ENCODE results near the gene TRPT1. TPM values are rescaled to one million over a fixed set of nuclear protein-coding genes. Genes with fewer than 3 reads are reported as not detected.

The TRPT1 gene
- total RNA-seq, 1 experiment from 2014 or later = 26.3 TPM

DNA sequence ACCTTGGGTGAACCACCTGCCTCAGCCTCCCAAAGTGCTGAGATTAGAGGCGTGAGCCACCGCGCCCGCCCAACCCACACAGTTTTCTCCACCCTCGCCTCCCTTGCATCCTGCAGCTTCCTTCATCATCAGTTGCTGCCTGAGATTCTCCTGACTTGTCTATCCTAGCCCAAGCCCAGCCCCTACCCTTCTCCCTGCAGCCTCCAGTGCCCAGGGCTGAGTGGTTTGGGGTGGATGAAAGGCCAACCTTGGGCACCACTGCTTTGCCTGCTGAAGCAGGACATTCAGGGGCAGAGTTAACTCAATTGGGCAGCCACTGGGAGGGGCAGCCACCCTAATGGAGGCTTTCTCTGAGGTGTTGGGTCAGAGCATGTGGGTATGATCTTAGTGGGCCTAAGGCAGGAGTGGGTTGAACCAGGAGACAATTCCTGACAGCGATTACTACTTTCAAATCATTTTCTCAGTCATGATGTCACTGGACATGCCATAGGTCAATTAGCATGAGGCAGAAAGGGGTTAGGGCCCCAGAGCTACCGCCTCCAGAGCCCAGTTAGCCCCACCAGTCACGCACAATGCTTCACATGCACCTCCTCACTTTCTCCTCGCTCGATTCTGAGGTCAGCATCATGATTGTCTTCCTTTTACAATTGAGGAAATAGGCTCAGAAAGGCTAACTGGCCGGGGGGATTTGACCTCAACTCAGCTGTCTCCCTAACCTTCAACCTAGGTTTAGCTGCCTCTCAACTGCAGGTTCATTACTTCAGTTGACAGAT is 13.9 kb upstream of the TRPT1 start:
- H3K27me3 ChIP-seq = no peaks in the 10 kb centered on the region
- H3K4me3 ChIP-seq = peak overlapping the region; percentile 84
- H3K36me3 ChIP-seq = peaks cover 27% of the 10 kb centered on the region
- no peaks in the 10 kb centered on the region for H3K9me3 ChIP-seq
- no peak for DNase-seq

DNA sequence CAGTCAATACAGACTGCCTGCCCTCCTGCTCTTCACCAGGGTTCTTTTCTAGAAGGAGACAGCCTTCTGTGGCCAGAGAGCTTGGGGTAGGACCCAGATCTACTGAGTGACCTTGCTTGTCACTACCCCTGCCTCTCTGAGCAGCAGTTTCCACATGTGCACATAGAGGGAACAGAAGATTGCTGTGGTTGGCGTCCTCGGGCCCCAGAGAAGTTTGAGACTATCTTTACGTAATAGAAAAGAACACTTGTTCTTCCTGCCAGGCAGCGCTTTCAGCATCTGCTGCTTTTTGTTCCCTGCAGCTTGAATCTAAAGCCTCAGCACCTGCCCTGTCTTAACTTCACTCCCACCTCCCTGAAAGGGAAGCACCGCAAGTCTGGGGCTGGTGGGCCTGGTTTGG is 13.0 kb upstream of the TRPT1 start:
- DNase-seq = no peak
- no peak overlapping the region for H3K4me3 ChIP-seq
- no peaks in the 10 kb centered on the region for H3K9me3 ChIP-seq
- H3K27me3 ChIP-seq = no peaks in the 10 kb centered on the region
- H3K36me3 ChIP-seq = peaks cover 22% of the 10 kb centered on the region

DNA sequence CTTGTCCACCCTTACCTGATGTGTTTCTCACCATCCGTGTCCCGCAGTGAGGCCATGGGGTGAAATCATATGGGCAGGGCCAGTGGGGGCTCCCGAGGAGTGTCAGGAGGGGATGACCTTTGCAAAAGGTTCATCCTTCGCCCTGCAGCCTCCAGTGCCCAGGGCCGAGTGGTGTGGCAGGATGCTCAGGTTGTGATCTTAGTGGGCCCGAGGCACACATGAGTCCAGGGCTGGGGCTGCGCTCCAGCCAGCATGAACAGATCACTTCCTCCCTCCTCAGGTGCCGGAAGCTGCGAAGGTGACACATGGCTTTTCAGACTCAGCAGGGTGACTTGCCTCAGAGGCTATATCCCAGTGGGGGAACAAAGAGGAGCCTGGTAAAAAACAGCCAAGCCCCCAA is 12.1 kb upstream of the TRPT1 start:
- no peak for DNase-seq
- H3K4me3 ChIP-seq = no peak overlapping the region
- H3K27me3 ChIP-seq = no peaks in the 10 kb centered on the region
- peaks cover 12% of the 10 kb centered on the region for H3K36me3 ChIP-seq
- no peaks in the 10 kb centered on the region for H3K9me3 ChIP-seq

DNA sequence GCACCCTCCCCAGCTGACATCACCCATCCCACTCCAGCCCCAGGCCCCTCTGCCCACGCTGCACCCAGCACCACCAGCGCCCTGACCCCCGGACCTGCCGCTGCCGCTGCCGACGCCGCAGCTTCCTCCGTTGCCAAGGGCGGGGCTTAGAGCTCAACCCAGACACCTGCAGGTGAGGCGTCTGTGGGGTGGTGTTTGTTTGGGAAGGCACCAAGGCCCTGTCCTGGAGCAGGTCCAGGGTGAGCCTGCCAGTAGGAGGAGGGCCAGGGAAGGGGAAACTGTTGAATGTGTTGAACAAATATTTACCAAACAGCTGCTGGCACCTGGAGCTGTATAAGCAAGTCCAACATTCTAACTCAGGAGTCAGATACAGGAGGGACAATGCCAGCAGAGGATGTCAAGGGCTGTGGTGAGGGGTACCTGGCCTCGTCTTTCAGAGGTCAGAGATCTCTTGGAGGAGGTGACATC is 11.5 kb upstream of the TRPT1 start:
- H3K9me3 ChIP-seq = no peaks in the 10 kb centered on the region
- no peak for DNase-seq
- peaks cover 7% of the 10 kb centered on the region for H3K36me3 ChIP-seq
- H3K27me3 ChIP-seq = no peaks in the 10 kb centered on the region
- H3K4me3 ChIP-seq = no peak overlapping the region

DNA sequence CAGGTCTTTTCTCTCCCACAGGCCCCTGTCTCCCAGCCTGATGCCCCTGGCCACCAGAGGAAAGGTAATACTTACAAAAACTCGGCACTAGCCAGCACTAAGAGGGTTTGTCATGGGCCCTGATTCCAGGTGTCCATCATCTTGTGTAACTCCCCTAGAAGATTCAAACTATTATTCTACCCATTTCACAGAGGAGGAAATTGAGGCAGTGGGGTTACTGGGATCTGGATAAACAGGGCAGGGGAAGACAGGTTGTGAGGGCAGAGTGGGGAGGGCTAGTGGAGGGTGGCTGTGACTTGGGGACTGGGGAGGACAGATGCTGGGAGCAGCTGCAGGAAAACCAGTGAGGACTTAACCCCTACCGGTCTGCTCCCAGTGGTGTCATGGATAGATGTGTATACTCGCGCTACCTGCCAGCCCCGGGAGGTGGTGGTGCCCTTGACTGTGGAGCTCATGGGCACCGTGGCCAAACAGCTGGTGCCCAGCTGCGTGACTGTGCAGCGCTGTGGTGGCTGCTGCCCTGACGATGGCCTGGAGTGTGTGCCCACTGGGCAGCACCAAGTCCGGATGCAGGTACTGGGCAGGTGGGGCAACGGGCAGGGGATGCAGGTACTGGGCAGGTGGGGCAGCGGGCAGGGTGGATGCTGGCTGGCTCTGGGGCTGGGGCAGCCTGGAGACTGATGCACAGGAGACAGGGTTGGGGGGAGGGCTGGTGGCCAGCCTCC is 9.6 kb upstream of the TRPT1 start:
- H3K4me3 ChIP-seq = peak overlapping the region; percentile 54
- H3K27me3 ChIP-seq = no peaks in the 10 kb centered on the region
- H3K9me3 ChIP-seq = no peaks in the 10 kb centered on the region
- no peak for DNase-seq
- peaks cover 2% of the 10 kb centered on the region; the same call in 1 of the 2 replicates for H3K36me3 ChIP-seq

DNA sequence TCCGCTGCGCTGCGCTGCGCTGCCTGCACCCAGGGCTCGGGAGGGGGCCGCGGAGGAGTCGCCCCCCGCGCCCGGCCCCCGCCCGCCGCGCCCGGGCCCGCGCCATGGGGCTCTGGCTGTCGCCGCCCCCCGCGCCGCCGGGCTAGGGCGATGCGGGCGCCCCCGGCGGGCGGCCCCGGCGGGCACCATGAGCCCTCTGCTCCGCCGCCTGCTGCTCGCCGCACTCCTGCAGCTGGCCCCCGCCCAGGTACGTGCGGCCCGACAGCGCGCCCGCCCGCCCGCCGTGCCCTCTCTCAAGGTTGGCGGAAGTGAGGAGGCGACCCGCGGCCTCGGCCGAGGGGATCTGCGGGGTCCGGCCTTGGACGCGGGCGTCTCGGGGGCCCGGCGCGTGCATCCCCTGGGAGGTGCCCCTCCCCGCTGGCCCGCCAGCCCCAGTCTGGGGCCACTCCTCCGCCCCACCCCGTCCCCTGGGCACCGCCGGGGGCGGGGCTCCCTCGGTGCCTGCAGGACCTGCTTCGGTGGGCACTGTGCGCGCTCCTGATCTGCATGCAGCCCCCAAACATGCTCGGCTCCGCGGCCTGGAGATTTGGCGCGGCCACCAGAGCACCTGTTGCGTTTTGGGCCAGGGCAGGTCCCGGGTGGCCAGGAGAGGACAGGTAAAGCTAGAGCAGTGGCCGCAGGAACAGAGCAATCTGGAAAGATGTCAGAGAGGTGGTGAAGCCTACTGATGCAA is 8.8 kb upstream of the TRPT1 start:
- peak; percentile 62 for DNase-seq
- H3K36me3 ChIP-seq = peaks cover 2% of the 10 kb centered on the region; the same call in 1 of the 2 replicates
- peak overlapping the region; percentile 54 for H3K4me3 ChIP-seq
- H3K27me3 ChIP-seq = no peaks in the 10 kb centered on the region
- no peaks in the 10 kb centered on the region for H3K9me3 ChIP-seq

DNA sequence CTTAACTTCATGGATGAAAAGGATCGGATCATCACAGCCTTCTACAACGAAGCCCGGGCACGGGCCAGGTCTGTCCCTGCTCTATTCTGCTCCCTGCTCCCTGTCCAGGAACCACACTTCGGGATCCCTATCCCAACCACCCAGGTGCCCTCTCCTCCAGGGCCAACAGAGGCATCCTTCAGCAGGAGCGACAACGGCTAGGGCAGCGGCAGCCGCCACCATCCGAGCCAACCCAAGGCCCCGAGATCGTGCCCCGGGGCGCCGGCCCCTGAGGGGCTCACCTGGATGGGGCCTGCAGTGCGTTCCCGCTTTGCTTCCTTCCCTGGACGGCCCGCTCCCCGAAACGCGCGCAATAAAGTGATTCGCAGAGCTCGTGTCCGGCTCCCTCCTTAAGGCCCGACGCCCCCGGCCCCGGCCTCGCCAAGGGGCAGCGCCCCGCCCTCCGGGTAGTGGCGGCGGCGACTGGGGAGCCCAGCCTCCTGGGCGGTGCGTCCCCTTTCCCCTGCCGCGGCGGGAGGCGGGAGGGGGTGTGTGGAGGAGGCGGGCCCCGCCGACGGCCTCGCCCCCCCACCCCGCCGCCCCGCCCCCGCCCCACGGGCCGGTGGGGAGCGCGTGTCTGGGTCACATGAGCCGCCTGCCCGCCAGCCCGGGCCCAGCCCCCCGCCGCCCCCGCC is 8.1 kb upstream of the TRPT1 start, which contains the start of gene VEGFB:
VEGFB (plus strand) TSS at position 672 of the 674 bp plus-strand sequence. CDS start 250 bp downstream, outside the sequence.
- DNase-seq = peak; percentile 74
- Histone ChIP-seq H3K4me3 (peak within 1 kb of the TSS; percentile 54), H3K36me3 (peaks cover 4% of the 10 kb centered on the region; the same call in 1 of the 2 replicates), H3K27me3 (no peaks in the 10 kb centered on the region), H3K9me3 (no peaks in the 10 kb centered on the region)

DNA sequence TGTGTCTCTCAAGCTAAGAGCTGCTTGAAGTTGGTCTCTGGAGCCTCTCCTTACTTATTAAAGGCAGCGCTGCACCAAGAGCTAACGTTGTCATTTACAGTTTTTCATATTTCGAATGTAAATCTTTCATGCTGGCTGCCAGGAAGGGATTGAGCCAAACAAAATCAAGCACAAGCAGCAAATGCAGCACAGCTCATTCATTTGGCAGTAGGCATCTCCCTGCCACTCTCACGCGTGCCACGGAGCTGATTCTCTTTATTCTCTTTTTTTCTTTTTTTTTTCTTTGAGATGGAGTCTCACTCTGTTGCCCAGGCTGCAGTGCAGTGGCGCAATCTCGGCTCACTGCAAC is 7.0 kb upstream of the TRPT1 start:
- no peak for DNase-seq
- H3K9me3 ChIP-seq = no peaks in the 10 kb centered on the region
- no peak overlapping the region for H3K4me3 ChIP-seq
- peaks cover 3% of the 10 kb centered on the region; the same call in 1 of the 2 replicates for H3K36me3 ChIP-seq
- no peaks in the 10 kb centered on the region for H3K27me3 ChIP-seq

DNA sequence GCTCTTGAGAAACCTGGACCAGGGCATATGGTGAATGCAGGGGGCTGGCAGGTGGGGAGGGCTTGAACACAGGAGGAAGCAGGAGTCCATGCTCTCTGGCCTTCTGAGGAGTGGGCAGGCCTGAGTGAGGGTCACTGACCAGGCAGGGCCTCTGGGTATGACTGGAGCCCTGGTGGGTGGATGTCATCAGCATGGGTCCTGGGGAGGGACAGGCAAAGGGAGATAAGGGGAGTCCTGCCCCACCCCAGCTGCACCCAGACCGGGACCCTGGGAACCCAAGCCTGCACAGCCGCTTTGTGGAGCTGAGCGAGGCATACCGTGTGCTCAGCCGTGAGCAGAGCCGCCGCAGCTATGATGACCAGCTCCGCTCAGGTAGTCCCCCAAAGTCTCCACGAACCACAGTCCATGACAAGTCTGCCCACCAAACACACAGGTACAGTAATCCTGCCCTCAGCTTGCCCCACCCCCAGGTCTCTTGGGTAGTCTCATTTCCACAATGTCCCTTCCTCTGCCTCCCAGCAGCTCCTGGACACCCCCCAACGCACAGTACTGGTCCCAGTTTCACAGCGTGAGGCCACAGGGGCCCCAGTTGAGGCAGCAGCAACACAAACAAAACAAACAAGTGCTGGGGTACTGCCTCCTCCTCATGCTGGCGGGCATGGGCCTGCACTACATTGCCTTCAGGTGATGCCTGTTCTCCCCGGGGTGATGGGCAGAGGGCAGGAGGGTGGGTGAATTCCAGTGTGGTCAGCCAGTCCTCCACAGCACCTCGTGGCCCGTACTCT is 6.4 kb upstream of the TRPT1 start:
- H3K4me3 ChIP-seq = no peak overlapping the region
- no peak for DNase-seq
- no peaks in the 10 kb centered on the region for H3K9me3 ChIP-seq
- H3K27me3 ChIP-seq = no peaks in the 10 kb centered on the region
- peaks cover 3% of the 10 kb centered on the region; the same call in 1 of the 2 replicates for H3K36me3 ChIP-seq

DNA sequence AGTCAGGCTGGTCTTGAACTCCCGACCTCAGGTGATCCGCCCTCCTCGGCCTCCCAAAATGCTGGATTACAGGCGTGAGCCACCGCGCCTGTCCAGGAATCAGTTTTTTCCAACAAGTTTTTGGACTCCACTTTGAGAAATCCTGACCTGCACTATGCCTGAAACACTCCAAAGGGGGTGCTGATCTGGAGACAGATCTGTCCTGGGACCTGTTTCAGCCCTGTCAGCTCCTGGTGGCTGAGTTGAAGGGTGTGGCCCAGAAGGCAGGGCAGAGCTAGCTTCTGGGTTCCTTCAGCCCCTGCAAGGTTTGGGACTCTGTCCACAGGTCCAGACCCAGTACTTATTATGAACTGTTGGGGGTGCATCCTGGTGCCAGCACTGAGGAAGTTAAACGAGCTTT is 5.6 kb upstream of the TRPT1 start:
- Histone ChIP-seq H3K36me3 (peaks cover 3% of the 10 kb centered on the region; the same call in 1 of the 2 replicates), H3K9me3 (no peaks in the 10 kb centered on the region), H3K27me3 (no peaks in the 10 kb centered on the region), H3K4me3 (no peak overlapping the region)
- no peak for DNase-seq

DNA sequence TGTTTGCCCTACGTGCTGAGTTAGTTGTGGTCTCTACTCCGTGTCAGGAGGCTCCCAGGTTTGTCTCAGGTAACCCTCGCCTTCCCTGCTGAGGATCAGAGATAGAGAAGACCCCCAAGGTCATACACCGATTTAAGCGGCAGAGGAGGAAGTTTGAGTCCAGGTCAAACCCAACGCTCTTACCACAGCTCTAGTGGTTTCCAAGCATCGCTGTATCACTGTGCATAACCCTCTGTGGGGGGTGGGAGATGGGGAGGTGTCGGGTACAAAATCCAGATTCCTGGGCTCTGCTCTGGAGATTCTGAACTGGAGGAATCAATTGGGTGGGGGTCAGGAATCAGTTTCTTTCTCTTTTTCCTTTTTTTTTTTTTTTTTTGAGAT is 5.0 kb upstream of the TRPT1 start:
- Histone ChIP-seq H3K4me3 (peak overlapping the region; percentile 38), H3K9me3 (no peaks in the 10 kb centered on the region), H3K27me3 (no peaks in the 10 kb centered on the region), H3K36me3 (peaks cover 3% of the 10 kb centered on the region; the same call in 1 of the 2 replicates)
- no peak for DNase-seq

DNA sequence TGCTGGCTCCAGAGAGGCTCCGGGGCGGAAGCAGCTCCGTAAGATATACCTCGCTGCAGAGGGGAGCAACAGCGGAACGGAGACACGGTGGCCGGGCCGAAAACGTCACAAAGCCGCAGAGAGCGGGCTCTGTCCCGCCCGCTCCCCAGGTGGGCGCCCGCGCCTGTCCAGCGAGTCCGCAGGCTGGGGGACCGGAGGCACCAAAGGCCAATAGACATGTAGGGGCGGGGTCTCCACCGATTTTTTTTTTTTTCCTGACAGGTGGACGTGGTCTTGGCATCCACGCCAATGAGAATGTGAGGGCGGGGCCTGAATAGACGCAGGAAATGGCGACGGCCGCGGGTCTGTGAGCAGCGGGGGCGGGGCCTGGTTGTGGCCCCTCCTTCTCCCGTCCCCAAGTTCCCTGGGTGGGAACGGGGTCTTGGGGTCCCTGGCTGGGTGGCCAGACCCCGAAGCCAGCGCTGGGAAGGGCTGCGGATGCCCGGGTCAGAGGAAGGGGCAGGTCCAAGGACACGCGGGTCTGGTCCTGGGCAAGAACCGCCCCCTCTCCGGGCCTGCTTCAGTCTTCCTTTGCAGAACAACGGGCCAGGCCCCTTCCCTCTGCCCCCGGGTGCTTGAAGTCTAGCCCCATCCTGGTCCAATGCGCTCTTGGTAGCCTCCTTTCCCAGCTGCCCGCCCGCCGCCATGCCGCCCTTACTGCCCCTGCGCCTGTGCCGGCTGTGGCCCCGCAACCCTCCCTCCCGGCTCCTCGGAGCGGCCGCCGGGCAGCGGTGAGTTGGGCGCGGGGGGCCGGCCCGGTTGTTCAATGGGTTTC is 4.4 kb upstream of the TRPT1 start, which contains the start of gene DNAJC4:
DNAJC4 (plus strand) TSS at position 378 of the 814 bp plus-strand sequence; CDS start at position 685, 307 bp downstream.
- Histone ChIP-seq H3K27me3 (no peaks in the 10 kb centered on the region), H3K4me3 (peak within 1 kb of the TSS; percentile 38), H3K9me3 (no peaks in the 10 kb centered on the region), H3K36me3 (peaks cover 3% of the 10 kb centered on the region; the same call in 1 of the 2 replicates)
- DNase-seq = peak; percentile 60

DNA sequence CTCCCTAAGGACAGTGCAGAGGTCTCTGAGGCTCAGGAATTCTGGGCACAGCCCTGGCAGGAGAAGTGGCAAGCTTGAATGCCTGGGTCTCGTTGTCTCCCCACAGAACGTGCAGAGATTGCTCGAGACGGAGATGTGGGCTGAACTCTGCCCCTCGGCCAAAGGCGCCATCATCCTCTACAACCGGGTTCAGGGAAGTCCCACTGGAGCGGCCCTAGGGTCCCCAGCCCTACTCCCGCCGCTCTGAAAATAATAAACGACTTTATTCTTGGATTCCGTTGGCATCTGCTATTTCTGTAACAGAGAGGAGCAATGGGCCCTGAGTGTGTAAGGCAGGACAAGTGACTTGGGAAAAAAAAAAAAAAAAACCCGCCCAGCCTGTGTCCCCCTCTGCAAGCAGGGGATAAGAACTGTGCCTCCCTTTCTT is 3.8 kb upstream of the TRPT1 start:
- no peaks in the 10 kb centered on the region for H3K27me3 ChIP-seq
- H3K4me3 ChIP-seq = no peak overlapping the region; the same call in 1 of the 2 replicates
- DNase-seq = no peak
- H3K9me3 ChIP-seq = no peaks in the 10 kb centered on the region
- peaks cover 3% of the 10 kb centered on the region; the same call in 1 of the 2 replicates for H3K36me3 ChIP-seq

DNA sequence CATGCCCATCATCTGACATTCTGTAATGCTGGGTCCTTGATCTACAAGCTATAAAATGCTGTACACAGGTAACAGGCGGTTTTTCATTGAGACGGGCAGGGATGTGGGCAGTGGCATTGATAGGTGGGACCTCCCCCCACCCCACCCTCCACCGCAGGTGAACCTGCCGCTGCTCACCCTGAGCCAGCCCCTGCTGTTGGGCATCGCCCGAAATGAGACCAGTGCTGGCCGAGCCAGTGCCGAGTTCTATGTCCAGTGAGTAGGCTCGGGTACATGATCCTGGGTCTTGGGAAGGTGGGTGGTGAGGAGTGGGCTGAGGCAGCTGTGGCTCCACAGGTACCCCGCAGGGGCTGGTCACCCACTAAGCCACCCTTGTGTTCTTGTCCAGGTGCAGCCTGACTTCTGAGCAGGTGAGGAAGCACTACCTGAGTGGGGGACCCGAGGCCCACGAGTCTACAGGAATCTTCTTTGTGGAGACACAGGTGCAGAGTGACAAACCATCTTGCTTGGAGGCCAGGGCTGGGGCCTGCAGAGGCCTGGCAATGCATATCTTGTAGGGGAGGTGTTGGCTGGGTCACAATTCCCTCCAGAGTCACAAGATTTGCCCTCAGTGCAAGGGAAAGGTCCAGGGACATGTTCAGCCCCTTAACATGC is 3.2 kb upstream of the TRPT1 start:
- H3K9me3 ChIP-seq = no peaks in the 10 kb centered on the region
- H3K4me3 ChIP-seq = no peak overlapping the region
- DNase-seq = no peak
- peaks cover 3% of the 10 kb centered on the region; the same call in 1 of the 2 replicates for H3K36me3 ChIP-seq
- no peaks in the 10 kb centered on the region for H3K27me3 ChIP-seq

Measured in MG63 (cell line).